GM19240 (cell line): ENCODE results near the gene IRS1.

Experiments used
- DNase-seq: peaks from one replicate; pipeline ENCODE4 v3.0.0; 2011; ENCODE audit warnings: low spot score; ENCODE audit not compliant: insufficient read length

Gene IRS1

GRCh38 chr2:226759768-226760167 lies 39.9 kb downstream of the IRS1 start:
- no peak for DNase-seq

DNA sequence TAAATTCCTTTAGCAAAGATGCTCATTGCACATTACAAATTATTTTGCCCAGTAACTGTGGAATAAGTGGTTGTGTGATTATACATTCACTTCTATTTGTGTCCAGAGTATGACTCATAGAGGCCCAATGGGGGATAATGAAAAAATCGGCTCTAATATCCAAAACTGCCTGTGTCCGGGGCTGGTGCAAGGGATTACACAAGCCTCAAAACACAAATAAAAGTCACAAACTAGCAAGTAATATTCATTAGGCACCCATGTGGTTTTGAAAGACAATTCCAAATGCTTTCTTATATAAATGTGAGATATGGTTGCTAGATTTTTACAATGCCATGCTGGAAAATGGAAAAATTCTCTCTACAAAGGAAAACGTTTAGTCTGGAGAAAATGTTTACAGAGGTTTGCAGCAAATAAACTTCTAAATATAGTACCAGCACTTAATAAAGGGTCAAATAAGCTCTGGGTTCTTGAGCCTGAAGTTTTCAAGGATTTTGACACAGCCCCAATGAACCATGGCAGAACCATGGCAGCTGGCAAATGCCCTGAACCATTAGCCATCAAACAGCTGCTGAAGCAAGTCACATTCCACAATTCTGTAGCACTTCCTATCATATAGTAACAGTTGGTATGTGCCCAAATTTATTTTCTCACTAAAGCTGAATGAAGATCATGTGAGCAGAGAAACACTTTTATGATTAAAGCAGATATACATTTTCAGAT lies 40.5 kb downstream of the IRS1 start:
- no peak for DNase-seq

DNA sequence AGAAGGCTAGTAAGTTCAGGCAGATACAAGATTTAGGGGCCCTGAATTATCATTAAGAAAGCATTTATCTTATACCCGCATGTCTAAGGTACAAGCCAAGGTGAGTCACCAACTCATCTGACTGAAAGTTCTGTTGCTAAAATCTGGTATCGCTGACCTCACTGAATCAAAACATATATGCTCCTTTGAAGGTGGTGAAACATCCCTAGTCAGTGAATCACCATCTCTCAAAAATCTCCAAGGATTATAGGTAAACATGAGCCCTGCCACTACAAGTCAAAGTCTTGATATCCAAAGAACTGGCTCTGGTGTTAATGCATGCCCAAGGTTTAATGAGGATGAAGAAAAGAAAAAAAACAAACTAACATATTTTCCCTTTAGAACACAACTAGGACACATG lies 43.5 kb downstream of the IRS1 start:
- DNase-seq = no peak

DNA sequence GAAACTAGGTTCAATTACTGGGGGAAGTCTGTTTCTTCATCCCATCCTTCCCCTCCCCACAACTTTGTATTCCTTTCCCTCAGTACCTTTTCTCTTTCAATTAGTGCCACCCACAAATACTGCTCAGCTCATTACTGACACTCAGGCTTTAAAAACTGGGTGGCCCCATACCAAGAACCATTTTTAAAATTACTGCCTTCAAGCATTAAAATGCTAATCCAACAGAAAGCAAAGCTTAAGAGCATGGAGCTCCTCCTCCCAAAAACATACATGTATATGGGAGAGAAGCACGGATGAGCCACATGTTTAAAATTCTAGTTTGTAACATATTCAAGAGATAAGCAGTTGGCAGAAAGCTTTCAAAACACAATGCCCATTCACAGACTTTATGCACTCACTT lies 44.0 kb downstream of the IRS1 start:
- no peak for DNase-seq

DNA sequence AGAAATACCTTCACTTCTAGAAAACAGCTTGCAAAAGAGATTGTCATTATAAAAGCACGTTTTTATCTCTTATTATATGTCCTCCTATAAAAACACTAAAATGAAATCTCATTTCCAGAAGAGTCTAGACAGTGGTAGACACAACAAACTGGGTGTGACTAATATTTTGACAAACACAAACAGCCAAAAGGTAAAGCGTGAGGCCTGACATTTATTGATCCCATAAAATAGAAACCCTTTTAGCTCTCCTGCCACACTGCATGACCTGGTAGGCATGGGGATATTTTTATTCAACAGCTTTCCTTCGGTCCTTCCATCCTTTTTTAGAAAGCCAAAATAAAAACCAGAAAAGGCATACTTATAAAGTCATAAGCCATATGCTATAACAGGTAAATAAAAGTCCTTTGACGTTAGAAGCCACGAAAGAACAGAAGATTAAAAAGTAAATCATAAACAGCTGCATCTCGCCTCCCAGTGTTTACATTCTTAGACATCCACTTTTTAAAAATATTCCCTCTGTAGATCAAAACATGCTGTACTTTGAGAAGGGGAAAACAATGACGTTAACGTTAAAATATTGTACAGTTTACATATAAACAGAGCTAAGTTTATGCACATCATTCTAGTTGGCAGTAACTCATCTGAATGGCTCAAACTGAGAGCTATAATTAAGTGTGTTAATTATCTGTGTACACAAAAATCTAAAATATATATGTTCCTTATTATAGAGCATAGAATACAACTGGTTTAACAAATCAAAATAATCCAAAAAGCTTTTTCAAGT lies 44.6 kb downstream of the IRS1 start:
- DNase-seq = no peak

DNA sequence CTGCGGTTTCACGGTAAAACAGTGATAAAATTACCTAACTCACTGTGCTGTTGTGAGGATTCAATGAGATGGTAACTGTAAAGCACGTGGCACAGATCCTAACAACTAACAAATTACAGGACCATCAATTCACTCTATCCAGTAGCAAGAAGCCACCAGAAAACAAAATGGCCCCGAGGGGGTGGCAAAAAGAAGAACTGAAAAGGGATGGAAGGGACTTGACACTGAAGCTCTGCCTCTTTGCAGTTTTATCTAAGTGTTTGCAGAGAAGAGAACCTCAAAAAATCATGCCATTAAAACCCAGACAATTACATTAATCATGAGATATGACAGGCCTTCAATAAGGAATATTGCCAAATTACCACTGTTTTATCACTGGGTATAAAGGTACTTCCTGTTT lies 46.7 kb downstream of the IRS1 start:
- DNase-seq = no peak

DNA sequence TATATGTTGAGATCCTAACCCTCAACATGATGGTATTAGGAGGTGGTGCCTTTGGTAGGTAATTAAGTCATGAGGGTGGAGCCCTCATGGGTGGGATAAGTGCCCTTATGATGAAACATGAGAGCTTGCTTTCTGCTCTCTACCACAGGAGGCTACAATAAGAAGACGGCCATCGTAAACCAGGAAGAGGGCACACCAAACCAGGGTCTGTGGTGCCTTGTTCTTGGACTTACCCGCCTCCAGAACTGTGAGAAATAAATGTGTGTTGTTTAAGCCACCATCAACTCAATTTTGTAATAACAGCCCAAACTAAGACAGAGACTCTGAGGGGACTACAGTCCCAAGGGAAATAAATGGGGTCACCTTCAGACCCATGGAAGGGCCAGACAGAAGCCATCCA lies 52.3 kb downstream of the IRS1 start:
- no peak for DNase-seq

DNA sequence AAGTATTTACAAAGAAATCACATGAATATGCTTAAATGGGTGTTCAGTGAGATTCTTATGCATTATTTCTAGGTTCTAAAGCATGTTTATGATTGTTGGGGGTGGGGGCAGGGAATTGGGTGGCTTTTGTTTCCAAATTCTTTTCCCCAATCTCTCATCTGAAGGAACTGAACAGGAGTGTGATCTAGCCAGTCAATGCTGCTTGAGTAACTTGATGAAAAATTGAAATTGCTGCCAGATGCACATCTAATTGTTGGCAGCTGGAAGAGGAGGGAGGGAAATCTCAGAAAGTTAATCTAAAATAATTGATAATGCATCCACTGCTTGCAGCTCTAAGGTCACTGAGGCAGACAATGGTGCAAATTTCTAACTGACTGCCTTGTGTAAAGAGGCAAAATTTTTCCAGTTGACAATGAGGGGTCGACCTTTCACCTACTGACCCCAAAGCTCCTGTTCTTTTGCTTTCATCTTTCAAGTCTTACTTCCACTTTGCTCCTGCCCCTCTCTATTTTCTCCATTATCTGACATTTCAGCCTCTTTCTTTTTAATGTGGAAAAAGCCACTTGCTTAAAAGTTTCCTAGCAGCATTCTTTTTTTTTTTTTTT lies 53.3 kb downstream of the IRS1 start:
- no peak for DNase-seq

DNA sequence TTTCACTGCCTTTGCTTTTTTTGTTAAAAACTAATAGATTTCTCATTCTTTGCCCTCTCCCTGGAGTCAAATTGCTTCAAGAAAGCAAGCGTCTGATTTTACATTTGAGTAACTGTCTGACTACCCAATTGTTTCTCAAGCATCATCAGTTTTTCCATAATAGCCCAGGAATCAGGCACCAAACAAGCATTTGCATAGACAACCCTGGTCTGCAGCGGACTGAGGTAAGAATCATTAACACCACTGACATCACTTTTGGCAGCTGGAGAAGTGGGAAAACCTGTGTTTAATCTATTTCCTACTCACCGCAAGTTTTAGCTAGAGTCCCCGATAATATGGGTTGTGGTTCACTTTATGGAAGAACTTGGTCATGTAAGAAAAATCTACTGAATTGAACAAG lies 55.7 kb downstream of the IRS1 start:
- DNase-seq = no peak

DNA sequence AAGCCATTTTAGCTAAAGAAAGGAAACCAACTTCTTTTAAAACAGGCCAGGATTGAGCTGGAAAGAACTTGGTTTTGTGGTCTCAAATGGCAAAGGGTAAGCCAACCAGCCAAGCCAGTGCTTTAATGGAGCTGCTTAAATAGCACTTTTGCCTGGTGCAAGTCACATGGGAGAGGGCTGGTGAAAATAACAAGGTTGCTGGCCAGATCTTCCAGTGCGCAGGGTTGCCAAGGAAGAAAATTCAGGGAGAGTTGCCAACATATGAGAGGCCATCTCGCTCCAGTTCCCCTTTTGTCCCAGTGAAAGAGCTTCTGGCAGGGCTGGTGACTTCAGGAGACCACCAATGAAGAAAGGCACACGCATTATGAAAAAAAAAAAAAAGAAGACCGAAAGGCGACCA lies 57.3 kb downstream of the IRS1 start:
- DNase-seq = no peak

GRCh38 chr2:226740039-226740648 lies 59.5 kb downstream of the IRS1 start:
- DNase-seq = no peak

DNA sequence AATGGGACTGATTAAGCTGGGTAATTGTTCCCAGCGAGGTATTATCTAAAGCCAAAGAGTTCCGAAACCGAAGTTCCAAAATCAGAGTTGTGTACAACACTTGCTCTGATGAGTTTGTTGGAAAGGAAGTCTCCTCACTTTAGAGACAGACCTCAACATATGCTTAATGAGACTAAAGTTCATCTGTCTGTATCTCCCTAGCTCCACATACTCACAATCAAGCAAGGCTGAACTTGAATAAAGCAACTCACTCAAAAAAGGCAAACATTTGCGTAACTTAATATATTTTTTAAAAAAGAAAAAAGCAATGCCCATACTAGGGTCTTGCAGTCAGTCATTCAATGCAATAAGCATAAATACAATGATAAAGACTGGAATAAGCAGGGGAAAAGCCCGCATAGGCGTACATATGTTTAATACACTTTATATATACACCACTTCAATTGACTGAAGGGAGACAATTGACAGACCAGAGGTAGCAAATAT lies 60.0 kb downstream of the IRS1 start:
- DNase-seq = no peak

GRCh38 chr2:226738821-226739544 lies 60.6 kb downstream of the IRS1 start:
- no peak for DNase-seq

DNA sequence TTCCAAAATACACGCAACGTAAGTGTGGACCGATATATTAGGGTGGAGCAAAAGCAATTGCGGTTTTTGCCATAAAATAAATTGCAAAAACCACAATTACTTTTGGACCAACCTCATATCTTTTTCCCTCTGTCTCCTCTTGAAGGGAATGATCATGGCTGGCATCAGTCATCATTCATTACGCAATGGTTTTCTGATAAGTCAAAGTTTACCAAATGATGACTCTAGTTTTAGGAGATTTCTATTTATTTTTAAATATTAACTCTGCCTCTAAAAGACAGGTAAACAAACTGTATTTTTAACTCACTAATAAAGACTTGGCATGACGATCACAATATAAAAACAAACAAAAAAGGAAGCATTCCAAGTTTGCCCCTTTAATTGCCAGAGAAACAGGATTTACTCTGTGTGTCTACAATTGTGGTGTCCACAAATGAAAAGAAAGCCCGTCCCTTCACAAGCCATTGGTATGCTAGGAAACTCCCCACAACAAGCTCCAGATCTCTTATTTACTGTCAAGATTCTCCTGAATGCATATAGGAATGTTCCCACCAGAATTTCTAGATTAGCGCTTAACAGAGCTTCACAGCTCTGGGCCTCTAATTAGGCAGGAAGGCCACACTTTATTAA lies 61.3 kb downstream of the IRS1 start:
- no peak for DNase-seq

GRCh38 chr2:226736382-226736781 lies 63.2 kb downstream of the IRS1 start:
- no peak for DNase-seq

DNA sequence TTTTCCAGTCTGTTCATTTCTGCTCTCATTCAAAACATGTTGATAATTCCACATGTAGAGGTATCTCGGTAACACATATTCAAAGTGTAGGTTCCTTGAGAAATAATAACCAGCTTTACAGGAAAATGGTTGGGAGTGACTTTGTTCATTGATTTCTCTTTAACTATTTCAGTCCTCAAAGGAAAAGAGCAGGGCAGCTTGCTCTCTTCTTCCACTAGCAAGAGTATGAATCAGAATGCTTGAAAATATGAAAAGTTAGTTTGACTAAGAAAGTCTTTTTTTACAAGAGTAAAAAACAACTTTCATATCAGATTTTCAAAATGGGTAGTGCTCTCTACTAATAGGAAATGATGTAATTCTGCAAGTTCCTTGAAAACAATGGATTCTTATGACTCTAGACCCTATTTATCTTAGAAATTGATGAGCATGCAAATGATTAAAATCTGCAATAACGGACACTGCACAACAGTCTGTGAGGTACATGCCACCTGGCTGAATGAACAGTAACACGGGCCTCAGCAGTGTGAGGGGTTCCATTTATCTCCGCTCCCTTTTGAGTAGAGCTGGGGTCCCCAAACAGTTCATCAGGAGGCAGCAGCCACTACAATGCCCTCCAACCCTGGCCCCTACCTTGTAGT lies 65.6 kb downstream of the IRS1 start:
- no peak for DNase-seq

- no peak for DNase-seq
These were observed 66.3 kb downstream of the IRS1 start for GRCh38 chr2:226733189-226733858.

DNA sequence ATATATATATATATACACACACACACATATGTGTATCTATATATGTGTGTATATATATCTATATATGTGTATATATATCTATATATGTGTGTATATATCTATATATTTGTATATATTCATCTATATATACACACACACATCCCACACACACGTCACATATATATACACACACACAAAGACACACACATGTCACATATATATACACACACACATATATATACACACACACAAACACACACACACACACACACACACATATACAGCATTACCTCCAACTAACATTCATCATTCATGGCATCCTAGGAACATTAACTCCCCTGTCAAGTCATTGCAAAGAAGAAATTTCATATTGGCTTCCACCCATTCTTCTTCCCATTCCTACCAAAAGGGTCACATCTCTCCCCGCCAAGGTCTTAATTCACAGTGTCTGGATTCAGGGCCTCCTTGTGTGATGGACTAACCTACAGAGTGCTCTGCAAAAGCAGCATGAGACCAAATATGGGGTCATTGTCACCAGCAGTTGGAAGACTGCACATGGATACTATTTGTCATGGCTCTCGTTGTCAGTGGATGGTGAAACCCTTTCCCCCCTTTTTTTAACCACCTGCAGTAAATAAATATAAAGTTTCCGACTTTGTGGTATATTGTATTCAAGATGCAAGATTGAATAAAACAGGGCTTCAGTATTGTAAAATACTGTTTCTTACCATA lies 67.0 kb downstream of the IRS1 start:
- no peak for DNase-seq

DNA sequence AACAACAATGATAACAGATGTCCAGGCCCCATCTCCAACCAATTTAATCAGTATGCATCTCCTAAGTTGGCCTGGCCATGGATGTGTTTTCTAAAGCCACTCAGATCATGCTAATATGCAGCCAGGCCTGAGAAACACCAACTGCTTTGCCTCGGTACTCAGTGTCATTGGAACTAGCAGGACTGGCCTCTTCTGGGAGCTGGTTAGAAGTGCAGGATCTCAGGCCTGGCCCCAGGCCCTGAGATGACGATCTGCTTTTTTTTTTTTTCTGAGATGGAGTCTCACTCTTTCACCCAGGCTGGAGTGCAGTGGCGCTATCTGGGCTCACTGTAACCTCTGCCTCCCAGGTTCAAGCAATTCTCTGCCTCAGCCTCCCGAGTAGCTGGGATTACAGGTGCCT lies 69.1 kb downstream of the IRS1 start:
- DNase-seq = no peak
